Measurements from ENCODE around the gene PPIG. TPM values are rescaled to one million over a fixed set of nuclear protein-coding genes. Genes with fewer than 3 reads are reported as not detected.
"Not testable (repeated sequence)": the region's sequence is repeated elsewhere in the genome, so short reads cannot be mapped to it uniquely, and the experiment has no call there.

PPIG gene
- total RNA-seq, 1 donor from 2014 or later = 14.7 TPM

GRCh38 chr2:169676357-169676756 is 92.2 kb downstream of the PPIG start:
- no peak overlapping the region for H3K4me3 ChIP-seq (ENCODE audit: low read depth, low read length)
- H3K36me3 ChIP-seq (ENCODE audit: control insufficient read depth, insufficient read depth, low read length) = no peaks in the 10 kb centered on the region
- no peak for TF ChIP-seq CTCF (IDR thresholded peaks at IDR 0.05; ENCODE audit: insufficient read depth, low read length, severe bottlenecking)
- no peaks in the 10 kb centered on the region for H3K27me3 ChIP-seq (ENCODE audit: control insufficient read depth, insufficient read depth, low read length)
- no peak for DNase-seq (ENCODE audit: low read depth)
- no peak for FAIRE-seq

GRCh38 chr2:169676850-169677249 is 92.7 kb downstream of the PPIG start:
- FAIRE-seq = no peak
- no peak for DNase-seq (ENCODE audit: low read depth)
- no peak overlapping the region for H3K4me3 ChIP-seq (ENCODE audit: low read depth, low read length)
- TF ChIP-seq CTCF (IDR thresholded peaks at IDR 0.05; ENCODE audit: insufficient read depth, low read length, severe bottlenecking) = no peak
- H3K36me3 ChIP-seq (ENCODE audit: control insufficient read depth, insufficient read depth, low read length) = no peaks in the 10 kb centered on the region
- no peaks in the 10 kb centered on the region for H3K27me3 ChIP-seq (ENCODE audit: control insufficient read depth, insufficient read depth, low read length)

- FAIRE-seq = no peak
- no peak for TF ChIP-seq CTCF (IDR thresholded peaks at IDR 0.05; ENCODE audit: insufficient read depth, low read length, severe bottlenecking)
- peak; percentile 90 for DNase-seq (ENCODE audit: low read depth)
- Histone ChIP-seq H3K36me3 (ENCODE audit: control insufficient read depth, insufficient read depth, low read length) (no peaks in the 10 kb centered on the region), H3K27me3 (ENCODE audit: control insufficient read depth, insufficient read depth, low read length) (no peaks in the 10 kb centered on the region), H3K4me3 (ENCODE audit: low read depth, low read length) (no peak overlapping the region)
These were observed 98.9 kb downstream of the PPIG start for GRCh38 chr2:169683054-169683424.

- Histone ChIP-seq H3K27me3 (ENCODE audit: control insufficient read depth, insufficient read depth, low read length) (no peaks in the 10 kb centered on the region), H3K4me3 (ENCODE audit: low read depth, low read length) (no peak overlapping the region), H3K36me3 (ENCODE audit: control insufficient read depth, insufficient read depth, low read length) (no peaks in the 10 kb centered on the region)
- DNase-seq (ENCODE audit: low read depth) = no peak
- FAIRE-seq = no peak
- no peak for TF ChIP-seq CTCF (IDR thresholded peaks at IDR 0.05; ENCODE audit: insufficient read depth, low read length, severe bottlenecking)
These were observed 99.4 kb downstream of the PPIG start for GRCh38 chr2:169683425-169684134.

- no peaks in the 10 kb centered on the region for H3K27me3 ChIP-seq (ENCODE audit: control insufficient read depth, insufficient read depth, low read length)
These were observed 100.0 kb downstream of the PPIG start for GRCh38 chr2:169684135-169684565.

GRCh38 chr2:169684712-169685111 is 100.6 kb downstream of the PPIG start:
- H3K36me3 ChIP-seq (ENCODE audit: control insufficient read depth, insufficient read depth, low read length); DNase-seq (ENCODE audit: low read depth); H3K4me3 ChIP-seq (ENCODE audit: low read depth, low read length); FAIRE-seq; H3K27me3 ChIP-seq (ENCODE audit: control insufficient read depth, insufficient read depth, low read length): not testable (repeated sequence)

More at GRCh38 chr2:169684135-169684565, 100.0 kb downstream of the PPIG start:
- DNase-seq (ENCODE audit: low read depth) (no peak), FAIRE-seq (no peak)
- H3K4me3 ChIP-seq (ENCODE audit: low read depth, low read length) = no peak overlapping the region
- H3K36me3 ChIP-seq (ENCODE audit: control insufficient read depth, insufficient read depth, low read length) = no peaks in the 10 kb centered on the region
- no peak for TF ChIP-seq CTCF (IDR thresholded peaks at IDR 0.05; ENCODE audit: insufficient read depth, low read length, severe bottlenecking)

- H3K36me3 ChIP-seq (ENCODE audit: control insufficient read depth, insufficient read depth, low read length); H3K4me3 ChIP-seq (ENCODE audit: low read depth, low read length); DNase-seq (ENCODE audit: low read depth); H3K27me3 ChIP-seq (ENCODE audit: control insufficient read depth, insufficient read depth, low read length); FAIRE-seq: not testable (repeated sequence)
These were observed 102.7 kb downstream of the PPIG start for GRCh38 chr2:169686825-169687224.

- not testable (repeated sequence) for H3K27me3 ChIP-seq (ENCODE audit: control insufficient read depth, insufficient read depth, low read length); FAIRE-seq; H3K36me3 ChIP-seq (ENCODE audit: control insufficient read depth, insufficient read depth, low read length); H3K4me3 ChIP-seq (ENCODE audit: low read depth, low read length); DNase-seq (ENCODE audit: low read depth)
These were observed 103.8 kb downstream of the PPIG start for GRCh38 chr2:169687943-169688342.
